HG03280 (cell line): Measurements from ENCODE around the gene MGLL.
"Not testable (repeated sequence)": the region's sequence is repeated elsewhere in the genome, so short reads cannot be mapped to it uniquely, and the experiment has no call there.

Source experiments
- ATAC-seq: cut with Tn5 transposase; IDR thresholded peaks from one replicate; pipeline ENCODE4 v1.9.1; 2021; ENCODE audit warnings: mild to moderate bottlenecking, moderate library complexity; ENCODE audit not compliant: unreplicated experiment

The MGLL gene

DNA sequence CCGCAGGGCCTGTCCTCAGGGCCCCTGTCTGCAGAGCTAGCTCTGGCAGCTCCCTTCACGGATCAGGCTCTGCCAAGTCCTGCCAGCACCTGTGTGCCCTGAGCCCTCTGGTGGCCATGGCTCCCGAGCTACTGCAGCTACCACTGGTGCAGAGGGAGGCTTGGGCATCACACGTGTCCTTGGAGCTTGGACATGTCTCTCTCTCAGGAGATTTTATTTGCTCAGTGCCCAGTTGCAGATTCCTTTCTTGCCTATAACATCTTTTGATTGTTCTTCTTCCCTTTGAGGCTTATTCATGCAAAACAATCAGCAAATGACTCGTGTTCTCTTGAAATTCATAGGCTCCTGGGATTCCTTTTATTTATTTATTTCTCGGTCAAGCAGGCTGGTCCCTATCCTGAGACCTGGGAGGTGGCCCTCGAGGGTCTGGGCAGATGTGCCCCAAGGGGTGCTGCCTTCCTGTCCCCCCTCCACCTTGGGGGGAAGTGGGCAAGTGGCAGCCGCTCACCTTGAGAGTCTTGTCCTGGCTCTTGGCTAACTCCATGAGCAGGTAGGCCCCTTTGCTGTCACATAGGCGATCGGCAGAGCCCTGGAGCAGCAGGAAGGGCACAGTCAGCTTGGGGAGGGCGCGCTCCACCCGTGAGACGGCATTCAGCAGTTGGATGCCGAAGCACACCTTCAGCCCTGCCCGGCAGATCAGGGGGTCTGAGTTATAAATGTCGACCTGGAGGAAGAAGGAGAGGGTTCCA lies 127.7 kb downstream of the MGLL start:
- ATAC-seq, result no peak

DNA sequence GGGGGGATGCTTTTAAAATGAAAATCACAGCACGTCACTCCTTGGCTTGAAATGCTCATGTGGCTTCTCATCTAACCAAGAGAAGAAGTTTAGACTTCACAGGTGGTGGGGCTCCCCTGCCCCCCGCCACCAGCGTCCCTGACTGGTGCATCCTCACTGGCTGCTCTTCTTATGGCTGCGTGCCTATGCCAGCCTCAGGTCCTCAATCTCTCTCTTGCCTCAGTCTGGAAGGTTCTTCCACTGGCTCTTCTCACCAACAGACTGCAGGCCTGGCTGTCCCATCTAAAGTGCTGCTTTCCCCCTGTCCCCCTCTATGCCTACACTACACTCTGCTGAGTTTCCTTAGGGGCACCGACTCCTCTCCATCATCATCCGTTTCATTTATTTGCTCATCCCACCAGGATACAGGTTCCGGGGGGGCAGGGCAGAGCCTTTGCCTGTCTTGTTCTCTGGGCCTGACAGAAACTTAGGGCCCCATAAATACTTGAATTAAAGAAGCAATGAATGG lies 128.9 kb downstream of the MGLL start:
- ATAC-seq, result no peak

DNA sequence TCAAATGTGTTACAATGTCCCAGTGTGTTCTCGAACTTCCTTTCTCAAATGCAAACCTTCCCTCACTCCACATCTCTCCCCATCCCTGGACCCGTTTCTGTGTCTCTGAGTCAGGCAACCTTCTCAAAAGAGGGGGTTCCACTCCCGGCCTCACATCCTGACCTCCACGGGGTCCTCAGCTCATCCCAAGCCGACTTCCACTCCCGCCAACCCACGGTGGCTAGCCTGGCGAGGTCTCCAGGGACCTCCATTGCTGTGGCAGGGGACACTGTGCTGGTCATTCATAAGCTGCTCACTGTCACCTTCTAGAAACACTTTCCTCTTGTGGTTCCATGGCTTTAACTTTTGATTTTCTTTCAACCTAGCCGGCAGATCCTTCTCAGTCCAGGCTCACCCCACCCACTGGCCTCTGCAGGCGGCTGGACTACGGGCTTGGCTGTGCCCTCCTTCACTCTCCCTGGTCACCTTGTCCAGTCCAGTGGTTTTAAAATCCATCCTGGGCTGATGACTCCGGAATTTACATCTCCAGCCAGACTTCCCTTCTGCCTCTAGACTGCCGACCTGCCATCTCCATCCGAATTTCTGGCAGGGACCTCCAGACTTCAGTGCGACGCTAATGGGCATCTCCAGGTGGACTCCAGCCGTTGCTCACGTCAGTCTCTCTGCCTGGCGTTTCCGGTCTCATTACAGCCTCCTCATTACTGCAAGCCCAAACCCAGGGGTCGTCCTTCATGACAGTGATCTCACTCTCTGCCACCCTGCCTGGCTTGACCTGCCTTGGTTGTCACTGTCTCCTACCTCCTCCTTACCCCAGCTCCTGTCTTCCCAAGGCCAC lies 129.6 kb downstream of the MGLL start:
- no peak for ATAC-seq

DNA sequence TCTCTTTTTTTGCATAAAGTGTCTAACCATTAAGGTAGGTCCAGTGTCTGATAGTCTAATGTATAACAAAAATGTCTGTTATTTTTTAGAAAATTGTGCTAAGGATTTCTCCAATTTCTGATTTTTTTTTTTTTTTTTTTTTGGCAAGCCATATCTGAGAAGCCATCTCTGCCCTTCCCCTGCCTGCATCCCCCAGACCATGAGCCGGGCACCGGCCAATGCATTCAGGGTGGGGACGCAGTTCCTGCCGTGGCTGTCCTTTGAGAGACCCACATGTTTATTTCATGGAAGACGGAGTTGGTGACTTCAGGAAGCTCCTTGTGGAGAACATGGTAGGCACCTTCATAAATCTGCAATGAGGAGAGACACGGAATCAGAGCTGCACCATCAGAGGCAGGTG lies 130.3 kb downstream of the MGLL start:
- no peak for ATAC-seq

DNA sequence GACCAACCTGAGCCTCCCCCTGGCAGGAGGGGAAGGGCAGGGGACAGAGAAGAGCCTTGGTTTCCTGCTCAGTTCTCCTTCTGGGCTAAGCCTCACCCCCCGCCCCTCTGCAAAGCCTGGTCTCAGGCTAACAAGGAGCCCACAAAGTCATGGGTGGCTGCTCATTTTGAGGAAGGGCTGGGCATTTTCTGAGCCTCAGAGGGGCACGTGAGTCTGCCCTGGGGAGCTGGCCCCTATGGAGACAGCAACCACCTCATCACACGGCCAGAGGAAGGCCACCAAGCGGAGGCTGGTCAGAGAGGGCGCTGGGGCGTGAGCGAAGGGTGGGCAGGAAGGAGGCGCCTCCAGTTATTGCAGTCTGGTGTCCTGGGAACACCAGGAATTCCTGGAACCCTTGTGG lies 130.8 kb downstream of the MGLL start:
- ATAC-seq, result no peak

DNA sequence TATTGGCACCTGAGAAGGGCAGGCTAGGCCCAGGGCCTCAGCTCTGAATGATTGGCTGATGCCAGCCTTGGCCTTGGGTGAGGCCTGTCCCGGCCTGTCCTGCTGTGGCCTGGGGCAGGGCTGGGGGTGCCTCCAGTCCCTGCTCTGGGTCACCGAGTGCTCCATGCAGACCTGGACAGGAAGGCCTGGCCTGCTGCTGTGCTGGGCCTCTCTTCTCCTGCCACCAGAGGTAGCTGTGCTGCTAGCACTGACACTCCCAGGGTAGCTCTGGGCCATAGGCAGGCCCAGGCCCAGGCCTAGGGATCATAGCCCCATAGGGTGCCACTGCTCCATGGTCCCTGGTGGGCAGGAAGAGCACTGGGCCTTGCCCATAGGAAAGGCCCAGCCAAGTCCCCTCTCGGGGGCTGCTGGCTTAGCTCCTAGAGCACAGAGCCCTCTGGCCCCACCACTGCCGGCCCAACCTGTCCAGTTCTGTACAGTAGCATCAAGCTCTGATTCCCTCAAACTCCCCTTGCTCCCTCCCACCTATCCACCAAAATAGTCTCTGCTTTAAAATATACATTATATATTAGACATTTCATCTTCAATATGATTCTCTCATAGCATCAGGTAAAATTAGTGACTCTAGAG lies 131.4 kb downstream of the MGLL start:
- no peak for ATAC-seq

DNA sequence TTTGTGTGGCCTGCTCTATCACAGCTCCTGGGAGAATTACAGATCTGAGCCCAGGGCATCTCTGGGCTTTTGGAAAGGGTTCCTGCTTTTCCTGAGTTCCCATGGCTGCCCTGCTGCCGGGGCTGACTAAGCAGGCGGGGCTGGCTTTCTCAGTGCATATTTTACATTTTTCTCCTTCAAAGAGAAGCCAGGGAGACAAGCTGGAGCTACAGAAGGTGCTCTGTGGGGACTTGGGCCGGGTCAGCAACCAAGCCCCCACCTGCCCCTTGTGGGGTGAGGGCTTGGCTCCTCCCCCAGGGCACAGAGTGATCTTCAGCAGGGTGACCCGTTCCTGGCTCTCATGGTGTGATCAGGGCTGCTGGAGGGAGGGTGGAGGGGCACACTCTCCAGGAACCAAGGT lies 132.2 kb downstream of the MGLL start:
- no peak for ATAC-seq

DNA sequence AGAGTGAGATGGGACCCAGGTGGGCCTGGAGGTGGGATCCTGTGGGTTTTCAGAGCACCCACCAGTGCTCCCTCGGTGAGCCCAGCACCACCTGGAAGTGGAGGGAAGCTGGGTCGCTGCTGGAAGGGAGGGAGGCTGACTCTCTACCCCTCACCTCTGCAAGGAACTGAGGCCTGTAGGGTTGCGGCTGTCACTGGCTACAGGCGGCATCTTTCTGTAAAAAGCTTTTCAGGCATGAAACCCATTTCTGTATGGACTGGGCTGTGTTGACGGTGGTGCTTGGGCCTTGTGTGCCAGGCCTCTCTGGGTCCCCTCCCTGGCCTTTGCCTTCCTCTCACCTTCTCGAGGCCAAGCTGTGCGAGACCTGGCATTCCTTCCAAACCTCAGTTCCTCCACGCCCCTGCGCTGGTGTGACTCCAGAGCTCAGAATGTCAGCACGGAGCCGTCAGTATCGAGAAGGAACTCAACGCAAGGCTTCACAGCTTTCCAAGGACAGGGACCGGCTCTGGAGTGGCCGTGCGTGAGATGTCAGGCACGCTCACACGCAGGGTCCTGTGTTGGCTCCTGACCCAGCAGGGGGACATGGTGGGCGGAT lies 133.0 kb downstream of the MGLL start:
- no peak for ATAC-seq

DNA sequence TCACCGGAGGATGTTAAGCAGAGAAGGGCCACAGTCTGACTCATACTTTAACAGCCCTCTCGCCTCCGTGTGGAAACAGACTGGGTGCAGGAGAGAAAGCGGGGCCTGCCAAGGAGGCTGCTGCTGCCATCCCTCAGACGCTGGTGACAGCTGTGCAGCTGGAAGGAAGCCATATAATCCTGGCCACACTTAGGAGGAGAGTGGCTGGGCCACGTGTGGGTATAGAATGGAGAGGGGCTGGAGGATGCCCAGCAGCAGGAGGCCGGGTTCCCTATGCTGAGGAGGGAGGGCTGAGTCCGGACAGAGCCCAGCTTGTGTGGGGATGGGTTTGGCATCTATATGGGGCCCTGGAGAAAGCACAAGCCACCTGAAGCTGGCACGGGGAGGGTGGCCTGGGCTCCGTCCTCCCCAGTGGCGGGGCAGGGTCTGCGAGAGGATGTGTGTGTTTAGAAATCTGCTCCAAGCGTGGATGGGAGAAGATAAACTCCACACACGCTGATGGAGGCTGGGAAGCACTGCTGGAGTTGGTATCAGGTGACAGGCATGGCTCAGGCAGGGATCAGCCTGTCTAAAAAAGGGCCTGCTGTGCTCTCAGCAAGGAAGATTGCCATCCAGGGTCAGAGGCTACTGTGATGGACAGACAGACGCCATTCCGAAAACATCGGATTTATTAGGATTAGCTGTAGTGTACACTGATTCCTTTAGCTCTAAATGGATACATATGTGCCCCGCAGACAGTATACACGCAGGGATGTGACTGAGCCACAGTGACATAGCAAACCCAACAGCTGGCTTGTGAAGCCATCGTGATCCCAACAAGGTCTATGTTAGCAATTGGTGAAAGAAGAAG lies 133.7 kb downstream of the MGLL start:
- ATAC-seq, result no peak

DNA sequence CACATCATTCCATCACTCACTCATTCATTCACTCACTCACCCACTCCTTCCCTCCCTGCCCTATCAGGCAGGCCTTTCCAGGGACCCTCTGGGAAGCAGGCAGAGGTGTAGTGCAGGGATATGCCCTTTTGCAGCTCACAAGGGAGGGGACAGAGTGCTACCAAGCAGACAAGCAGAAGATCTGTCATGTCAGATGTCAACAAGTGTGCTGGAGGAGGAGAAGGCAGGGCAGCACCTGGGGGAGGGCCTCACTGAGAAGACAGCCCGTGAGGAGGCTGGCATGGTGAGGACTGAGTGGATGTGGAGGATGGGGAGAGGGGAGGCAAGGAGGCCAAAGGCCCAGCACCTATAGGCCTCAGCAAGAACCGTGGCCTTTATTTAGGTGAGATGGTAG lies 134.3 kb downstream of the MGLL start:
- no peak for ATAC-seq

DNA sequence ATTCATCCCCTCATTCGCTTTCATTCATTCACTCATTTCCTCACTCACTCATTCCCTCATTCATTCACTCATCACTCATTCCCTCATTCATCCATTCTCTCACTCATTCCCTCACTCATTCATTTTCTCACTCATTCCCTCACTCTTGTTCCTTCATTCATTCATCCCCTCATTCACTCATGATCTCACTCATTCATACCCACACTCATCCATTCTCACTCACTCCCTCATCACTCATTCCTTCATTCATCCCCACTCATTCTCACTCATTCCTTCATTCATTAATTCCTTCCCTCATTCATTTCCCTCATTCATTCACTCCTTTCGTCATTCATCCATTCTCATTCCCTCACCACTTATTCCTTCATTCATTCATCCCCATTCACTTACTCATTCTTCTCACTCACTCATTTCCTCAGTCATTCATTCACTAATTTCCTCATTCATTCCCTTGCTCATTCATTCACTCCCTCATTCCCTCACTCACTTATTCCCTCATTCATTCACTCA lies 135.0 kb downstream of the MGLL start:
- no peak for ATAC-seq

DNA sequence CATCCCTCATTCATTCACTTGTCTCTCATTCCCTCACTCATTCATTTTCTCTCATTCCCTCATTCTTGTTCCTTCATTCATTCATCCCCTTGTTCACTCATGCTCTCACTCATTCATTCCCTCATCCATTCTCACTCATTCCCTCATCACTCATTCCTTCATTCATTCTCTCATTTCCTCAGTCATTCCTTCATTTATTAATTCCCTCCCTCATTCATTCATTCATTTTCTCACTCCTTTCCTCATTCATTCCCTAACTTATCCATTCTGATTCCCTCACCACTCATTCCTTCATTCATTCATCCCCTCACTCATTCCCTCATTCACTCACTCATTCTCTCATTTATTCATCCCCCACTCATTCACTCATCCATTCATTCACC lies 135.8 kb downstream of the MGLL start:
- ATAC-seq, result no peak

DNA sequence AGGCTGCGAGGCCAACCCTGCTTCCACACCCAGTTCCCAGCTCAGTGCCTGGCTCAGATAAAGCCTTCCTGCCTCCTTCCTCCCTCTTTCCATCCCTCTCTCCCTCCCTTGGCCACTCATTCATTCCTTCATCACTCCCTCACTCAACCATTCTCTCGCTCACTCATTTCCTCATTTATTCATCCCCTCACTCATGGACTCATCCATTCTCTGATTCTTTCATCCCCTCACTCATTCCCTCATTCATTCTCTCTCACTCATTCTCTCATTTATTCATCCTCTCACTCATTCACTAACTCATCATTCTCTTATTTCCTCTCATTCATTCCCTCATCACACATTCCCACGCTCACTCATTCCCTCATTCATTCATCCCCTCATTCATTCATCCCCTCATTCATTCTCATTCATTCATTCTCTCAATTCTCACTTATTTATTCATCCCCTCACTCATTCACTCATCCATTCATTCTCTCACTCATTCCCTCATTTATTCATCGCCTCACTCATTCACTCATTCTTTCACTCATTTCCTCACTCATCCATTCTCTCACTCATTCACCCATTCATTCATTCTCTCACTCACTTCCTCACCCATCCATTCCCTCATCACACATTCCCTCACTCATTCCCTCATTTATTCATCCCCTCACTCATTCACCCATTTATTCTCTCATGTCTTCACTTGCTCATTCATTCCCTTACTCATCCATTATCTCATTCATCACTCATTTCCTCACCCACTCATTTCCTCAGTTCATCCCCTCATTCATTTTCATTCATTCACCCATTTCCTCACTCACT lies 136.4 kb downstream of the MGLL start:
- ATAC-seq, result no peak

DNA sequence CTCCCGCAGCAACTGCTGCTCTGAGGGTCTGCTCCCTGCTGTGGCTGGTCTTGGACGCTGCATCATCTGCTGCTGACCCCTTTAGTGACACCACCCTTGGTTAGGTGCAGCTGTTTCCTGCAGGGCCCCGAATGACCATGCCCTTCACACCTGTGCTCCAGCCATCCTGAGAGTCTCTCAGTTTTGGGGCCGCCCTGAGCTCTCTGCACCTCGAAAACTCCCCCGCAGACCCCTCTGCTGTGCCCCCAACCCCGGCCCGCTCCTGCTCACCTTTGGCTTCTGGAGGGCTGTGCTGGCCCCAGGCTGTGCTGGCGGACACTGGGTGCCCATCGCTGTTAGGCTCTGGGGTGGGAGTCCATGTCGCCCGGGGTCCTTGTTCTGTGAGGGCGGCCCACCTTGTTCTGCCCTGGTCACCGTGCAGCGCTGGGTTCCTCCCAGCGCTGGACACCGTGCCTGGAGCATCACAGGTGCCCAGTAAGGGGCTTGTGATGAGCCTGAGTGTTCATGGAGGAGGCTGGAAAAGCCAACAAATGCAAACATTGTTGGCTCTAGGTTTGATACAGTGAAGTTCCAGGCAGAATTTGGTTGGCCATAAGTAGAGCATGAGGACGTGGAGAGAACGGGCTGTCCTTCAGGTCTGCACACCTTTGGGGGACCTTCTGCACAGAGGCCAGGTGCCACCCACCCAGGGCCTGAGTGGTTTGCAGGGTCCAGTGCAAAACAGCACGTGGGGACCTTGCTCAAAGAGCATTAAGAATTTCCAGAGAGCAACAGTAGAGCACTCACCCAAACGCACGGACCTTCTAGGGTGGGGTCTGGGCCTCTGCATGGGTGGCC lies 137.2 kb downstream of the MGLL start:
- no peak for ATAC-seq

DNA sequence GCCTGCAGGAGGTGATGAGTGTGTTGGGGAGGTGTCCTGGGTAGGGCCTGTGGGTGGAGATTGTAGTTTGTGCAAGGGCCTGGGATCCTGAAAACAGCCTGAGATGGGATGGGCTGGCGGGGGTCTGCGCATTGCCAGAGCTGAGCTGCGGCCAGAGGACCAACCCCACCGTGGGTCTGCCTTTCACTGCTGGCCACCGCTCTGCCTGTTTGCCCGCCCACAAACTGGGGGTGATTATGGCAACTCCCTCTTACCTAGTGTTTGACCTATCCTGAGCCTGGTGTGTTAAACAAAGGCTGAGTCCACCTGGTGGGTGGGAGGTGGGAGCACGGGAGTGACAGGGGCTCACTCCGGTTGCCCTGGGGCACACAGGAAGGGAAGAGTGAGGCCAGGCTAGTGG lies 139.8 kb downstream of the MGLL start:
- no peak for ATAC-seq

DNA sequence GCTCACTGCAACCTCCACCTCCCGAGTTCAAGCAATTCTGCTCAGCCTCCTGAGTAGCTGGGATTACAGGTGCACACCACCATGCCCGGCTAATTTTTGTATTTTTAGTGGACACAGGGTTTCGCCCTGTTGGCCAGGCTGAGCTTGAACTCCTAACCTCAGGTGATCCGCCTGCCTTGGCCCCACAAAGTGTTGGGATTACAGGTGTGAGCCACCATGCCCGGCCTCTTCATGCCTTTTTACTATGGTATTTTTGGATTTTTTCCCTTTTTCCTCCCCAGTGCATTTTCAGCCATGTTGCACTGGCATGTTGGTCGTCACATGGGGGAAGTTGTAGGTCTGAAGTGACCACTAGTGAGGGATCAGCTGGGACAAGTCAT lies 140.2 kb downstream of the MGLL start:
- not testable (repeated sequence) for ATAC-seq

DNA sequence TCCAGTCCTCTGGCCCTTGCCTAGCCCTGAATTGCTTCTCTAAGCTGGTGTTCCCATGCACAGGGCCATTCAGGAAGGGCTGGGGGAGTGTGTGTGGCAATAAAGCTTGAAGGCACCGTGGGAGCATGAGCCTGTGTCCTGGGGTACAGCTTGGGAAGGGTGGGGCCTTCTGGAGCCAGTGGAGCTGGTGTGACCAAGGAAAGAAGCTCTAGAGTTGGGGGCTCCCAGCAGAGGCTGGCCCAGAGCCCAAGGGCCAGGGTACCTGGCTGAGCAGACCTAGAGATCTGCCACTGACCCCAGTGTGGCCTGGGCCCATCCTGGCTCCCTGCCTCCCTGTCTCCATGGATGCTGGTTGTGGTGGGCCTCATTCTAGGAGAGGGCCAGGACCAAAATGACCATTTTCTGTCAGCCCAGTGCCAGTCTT lies 141.5 kb downstream of the MGLL start:
- ATAC-seq, result no peak

DNA sequence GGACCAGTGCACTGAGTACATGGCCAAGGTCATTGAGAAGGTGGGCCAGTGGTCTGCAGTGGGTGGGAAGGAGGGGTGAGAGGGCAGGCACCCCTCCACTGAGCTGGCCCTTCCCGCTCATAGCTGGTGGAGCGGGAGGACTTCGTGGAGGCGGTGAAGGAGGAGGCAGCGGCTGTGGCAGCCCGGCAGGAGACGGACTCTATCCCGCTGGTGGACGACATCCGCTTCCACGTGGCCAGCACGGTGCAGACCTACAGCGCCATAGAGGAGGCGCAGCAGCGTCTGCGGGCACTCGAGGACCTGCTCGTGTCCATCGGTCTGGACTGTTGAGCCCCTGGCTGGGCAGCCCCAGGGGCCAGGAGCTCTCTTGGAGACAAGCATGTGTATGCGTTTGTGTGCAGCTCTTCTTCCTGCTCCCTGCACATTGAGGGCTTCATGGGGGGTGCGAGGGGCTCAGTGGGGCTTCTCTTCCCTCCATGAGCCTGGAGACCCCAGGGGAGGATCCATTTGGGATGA lies 142.1 kb downstream of the MGLL start:
- no peak for ATAC-seq
